H1 (cell line): Measurements from ENCODE around the gene RSPO3. TPM values are rescaled to one million over a fixed set of nuclear protein-coding genes. Genes with fewer than 3 reads are reported as not detected.

ENCODE experiments used
- CTCF ChIA-PET: fragments of 300-600 bp; sonication (Branson Sonifier 250); formaldehyde crosslinking; loops from one replicate; lab custom pipeline; 2021; ENCODE audit not compliant: partially characterized antibody; lab: Charles Lee
- POLR2A ChIA-PET: fragments of 300-600 bp; sonication (Branson Sonifier 250); formaldehyde crosslinking; loops from one replicate; lab custom pipeline; 2021; ENCODE audit warnings: inconsistent platforms; ENCODE audit not compliant: partially characterized antibody; lab: Charles Lee
- DNase-seq, 2 experiments: peaks; one replicate each; pipeline versions ENCODE4 v3.0.0 to v3.0.0-alpha.2; 2010 to 2022; ENCODE audit warnings: low spot score in 2 of 2, low read depth in 1 of 2, mixed read lengths in 1 of 2
- FAIRE-seq: peaks from 2 replicates; lab custom pipeline; 2011; peaks lifted over from hg19 to GRCh38; lab: Jason Lieb, UNC
- H2AFZ ChIP-seq: 2 replicates; pipeline ENCODE4 v1.8.1; 2012; ENCODE audit warnings: low read length, inconsistent platforms
- H2AK5ac ChIP-seq: 2 replicates; pipeline ENCODE4 v1.6.1; 2013; ENCODE audit warnings: low read depth, low read length
- H2BK120ac ChIP-seq: replicated peaks from 2 replicates; pipeline ENCODE3; 2013; ENCODE audit warnings: low read depth, low read length, inconsistent platforms
- H2BK12ac ChIP-seq: 2 replicates; pipeline ENCODE4 v1.6.1; 2013; ENCODE audit warnings: low read depth, low read length
- H2BK15ac ChIP-seq: 2 replicates; pipeline ENCODE4 v1.6.1; 2013; ENCODE audit warnings: low read length
- H2BK20ac ChIP-seq: 2 replicates; pipeline ENCODE4 v1.6.1; 2013; ENCODE audit warnings: low read length
- H2BK5ac ChIP-seq: 2 replicates; pipeline ENCODE4 v1.6.1; 2013; ENCODE audit warnings: low read depth, low read length
- H3K14ac ChIP-seq: 2 replicates; pipeline ENCODE4 v1.6.1; 2013; ENCODE audit warnings: inconsistent platforms; ENCODE audit not compliant: insufficient read length
- H3K18ac ChIP-seq: 2 replicates; pipeline ENCODE4 v1.6.1; 2013; ENCODE audit warnings: low read length; ENCODE audit errors: extremely low read depth
- H3K23ac ChIP-seq: 2 replicates; pipeline ENCODE4 v1.6.1; 2013; ENCODE audit warnings: inconsistent platforms; ENCODE audit not compliant: insufficient read length
- H3K23me2 ChIP-seq: 2 replicates; pipeline ENCODE4 v1.6.1; 2013; ENCODE audit warnings: low read depth, low read length
- H3K27ac ChIP-seq: 2 replicates; pipeline ENCODE4 v1.6.1; 2011; ENCODE audit warnings: low read depth, low read length, inconsistent platforms
- H3K27me3 ChIP-seq, 4 experiments: replicated peaks in 1 of 4; 1 replicate in 1 of 4; 2 replicates in 3 of 4; pipeline versions ENCODE4 v1.6.1 to v1.8.1; 2011 to 2013; ENCODE audit warnings: low read length in 3 of 4, mild to moderate bottlenecking in 3 of 4, inconsistent platforms in 2 of 4, mixed read lengths in 2 of 4, moderate library complexity in 1 of 4; ENCODE audit not compliant: control insufficient read depth in 3 of 4, insufficient read depth in 3 of 4; ENCODE audit errors: extremely low read depth in 1 of 4
- H3K36me3 ChIP-seq, 4 experiments: 2 replicates each; pipeline versions ENCODE4 v1.6.1 to v1.8.1; 2011 to 2013; ENCODE audit warnings: mild to moderate bottlenecking in 4 of 4, low read length in 3 of 4, moderate library complexity in 2 of 4, control low read depth in 1 of 4, inconsistent platforms in 1 of 4; ENCODE audit not compliant: insufficient read depth in 4 of 4, control insufficient read depth in 2 of 4
- H3K4ac ChIP-seq: replicated peaks from 2 replicates; pipeline ENCODE3; 2013; ENCODE audit warnings: low read length, low read depth, mixed read lengths, inconsistent platforms; ENCODE audit not compliant: insufficient read length
- H3K4me1 ChIP-seq, 4 experiments: replicated peaks in 1 of 4; 1 replicate in 1 of 4; 2 replicates in 3 of 4; pipeline versions ENCODE4 v1.6.1 to v1.8.1; 2011 to 2013; ENCODE audit warnings: low read length in 3 of 4, inconsistent platforms in 2 of 4, mixed read lengths in 1 of 4; ENCODE audit not compliant: insufficient read depth in 4 of 4, control insufficient read depth in 3 of 4
- H3K4me2 ChIP-seq, 2 experiments: 2 replicates each; pipeline versions ENCODE4 v1.6.1 to v1.8.1; 2011 to 2013; ENCODE audit warnings: low read depth in 2 of 2, low read length in 2 of 2, control low read depth in 1 of 2, inconsistent platforms in 1 of 2, mild to moderate bottlenecking in 1 of 2; ENCODE audit not compliant: insufficient read depth in 1 of 2
- H3K4me3 ChIP-seq, 4 experiments: fragments of 200-600, 300-600 bp in 1 of 4; sonication (generic), shearing (Covaris generic), sonication (Bioruptor Twin) in 1 of 4; 2 replicates each; pipeline versions ENCODE4 v1.5.1 to v1.8.1; 2011 to 2016; ENCODE audit warnings: low read length in 4 of 4, low read depth in 3 of 4, control low read depth in 2 of 4, inconsistent platforms in 2 of 4, mild to moderate bottlenecking in 2 of 4, mixed read lengths in 1 of 4, moderate library complexity in 1 of 4; ENCODE audit not compliant: insufficient read depth in 2 of 4; ENCODE audit errors: extremely low read depth in 1 of 4
- H3K56ac ChIP-seq: replicated peaks from 2 replicates; pipeline ENCODE3; 2013; ENCODE audit warnings: low read depth, mild to moderate bottlenecking, mixed read lengths, low read length, inconsistent platforms; ENCODE audit not compliant: insufficient read length
- H3K79me1 ChIP-seq: 2 replicates; pipeline ENCODE4 v1.6.1; 2013; ENCODE audit warnings: low read depth, low read length, control low read depth
- H3K79me2 ChIP-seq, 2 experiments: 2 replicates each; pipeline versions ENCODE4 v1.6.1 to v1.8.1; 2012 to 2013; ENCODE audit warnings: low read length in 2 of 2, mild to moderate bottlenecking in 2 of 2, inconsistent platforms in 1 of 2; ENCODE audit not compliant: insufficient read depth in 2 of 2, control insufficient read depth in 1 of 2
- H3K9ac ChIP-seq, 4 experiments: replicated peaks in 1 of 4; 1 replicate in 1 of 4; 2 replicates in 3 of 4; pipeline versions ENCODE4 v1.6.1 to v1.8.1; 2011 to 2013; ENCODE audit warnings: low read depth in 3 of 4, low read length in 3 of 4, control low read depth in 2 of 4, mild to moderate bottlenecking in 2 of 4, moderate library complexity in 2 of 4, inconsistent platforms in 1 of 4; ENCODE audit errors: extremely low read depth in 1 of 4
- H3K9me3 ChIP-seq, 2 experiments: 2 replicates each; pipeline versions ENCODE4 v1.6.1 to v1.8.1; 2012 to 2013; ENCODE audit warnings: mild to moderate bottlenecking in 2 of 2, moderate library complexity in 2 of 2, control low read depth in 1 of 2, inconsistent platforms in 1 of 2, low read depth in 1 of 2, low read length in 1 of 2, mixed read lengths in 1 of 2; ENCODE audit not compliant: insufficient read depth in 2 of 2
- H4K20me1 ChIP-seq, 2 experiments: replicated peaks in 1 of 2; 2 replicates each; pipeline versions ENCODE3 to v1.8.1; 2011 to 2013; ENCODE audit warnings: inconsistent platforms in 2 of 2, low read length in 2 of 2, mild to moderate bottlenecking in 1 of 2; ENCODE audit not compliant: insufficient read depth in 2 of 2, control insufficient read depth in 1 of 2
- H4K5ac ChIP-seq: 2 replicates; pipeline ENCODE4 v1.6.1; 2013; ENCODE audit warnings: low read length, low read depth, mixed read lengths, inconsistent platforms; ENCODE audit not compliant: insufficient read length
- H4K8ac ChIP-seq: 2 replicates; pipeline ENCODE4 v1.8.0; 2013; ENCODE audit warnings: mild to moderate bottlenecking, moderate library complexity, low read length, inconsistent platforms; ENCODE audit not compliant: insufficient read depth; ENCODE audit errors: extremely low read depth
- H4K91ac ChIP-seq: replicated peaks from 2 replicates; pipeline ENCODE3; 2013; ENCODE audit warnings: low read length, mixed read lengths, inconsistent platforms; ENCODE audit not compliant: insufficient read length
- ASH2L ChIP-seq: fragments of 200-600, 300-600 bp; sonication (generic); IDR thresholded peaks from one replicate; pipeline ENCODE4 v1.7.1; 2017; ENCODE audit warnings: low read length
- BACH1 ChIP-seq: IDR thresholded peaks from 2 replicates; pipeline ENCODE4 v1.6.1; 2012; ENCODE audit warnings: low read length, improper control_type of control experiment
- CEBPB ChIP-seq: IDR thresholded peaks from 2 replicates; pipeline ENCODE4 v1.6.1; 2012; ENCODE audit warnings: low read depth, low read length
- E2F6 ChIP-seq: IDR thresholded peaks from 2 replicates; pipeline ENCODE4 v1.6.1; 2012; ENCODE audit warnings: inconsistent platforms
- EGR1 ChIP-seq: IDR thresholded peaks from 2 replicates; pipeline ENCODE4 v1.6.1; 2011; ENCODE audit warnings: low read depth, low read length, borderline replicate concordance
- FOSL1 ChIP-seq: IDR thresholded peaks from 2 replicates; pipeline ENCODE4 v1.6.1; 2011; ENCODE audit warnings: mild to moderate bottlenecking, low read depth, low read length, moderate library complexity; ENCODE audit not compliant: insufficient read depth
- HDAC2 ChIP-seq, 2 experiments: fragments of 300-600 bp in 1 of 2; sonication (generic) in 1 of 2; IDR thresholded peaks; 2 replicates each; pipeline ENCODE4 v1.6.1; 2011 to 2012; ENCODE audit warnings: low read depth in 2 of 2, low read length in 2 of 2, mild to moderate bottlenecking in 2 of 2, moderate library complexity in 2 of 2, borderline replicate concordance in 1 of 2, inconsistent platforms in 1 of 2
- JUN ChIP-seq: IDR thresholded peaks from 2 replicates; pipeline ENCODE4 v1.6.1; 2011; ENCODE audit warnings: low read depth, mild to moderate bottlenecking, improper control_type of control experiment, low read length
- NANOG ChIP-seq: IDR thresholded peaks from 2 replicates; pipeline ENCODE4 v1.6.1; 2011; ENCODE audit warnings: low read length, low read depth, mild to moderate bottlenecking, inconsistent platforms; ENCODE audit not compliant: insufficient read depth, poor library complexity, severe bottlenecking
- PHF8 ChIP-seq: fragments of 200-600 bp; sonication (generic); conservative IDR thresholded peaks from 2 replicates; pipeline ENCODE4 v1.7.1; 2012; ENCODE audit warnings: low read depth, mild to moderate bottlenecking, inconsistent platforms, low read length, moderate library complexity
- SP1 ChIP-seq: IDR thresholded peaks from 2 replicates; pipeline ENCODE4 v1.6.1; 2011; ENCODE audit warnings: low read depth, low read length
- SUZ12 ChIP-seq: fragments of 200-600 bp; sonication (generic); IDR thresholded peaks from 2 replicates; pipeline ENCODE4 v1.6.1; 2012; ENCODE audit warnings: mild to moderate bottlenecking, inconsistent platforms, low read length, moderate library complexity, mixed read lengths
- YY1 ChIP-seq: IDR thresholded peaks from 2 replicates; pipeline ENCODE4 v1.6.1; 2011; ENCODE audit warnings: low read depth, mild to moderate bottlenecking, low read length
- ZNF274 ChIP-seq: IDR thresholded peaks from 2 replicates; pipeline ENCODE4 v1.7.0; 2012; ENCODE audit warnings: low read length, borderline replicate concordance; ENCODE audit errors: extremely low read depth
- whole genome bisulfite sequencing, 2 experiments: shearing (Covaris generic) in 1 of 2; methylation state at CpG; one replicate each; pipeline versions ENCODE4 v1.1.6 to v1.1.7; 2013 to 2015; ENCODE audit warnings: low lambda C conversion rate in 2 of 2, mixed read lengths in 2 of 2, inconsistent platforms in 1 of 2, low coverage in 1 of 2, missing lambda C conversion rate in 1 of 2; ENCODE audit not compliant: insufficient replicate concordance in 2 of 2, insufficient coverage in 1 of 2, insufficient read length in 1 of 2; ENCODE audit errors: extremely low coverage in 1 of 2, missing lambda C conversion rate in 1 of 2; 5-methylcytosine and 5-hydroxymethylcytosine counted together
- polyA plus RNA-seq, 7 experiments: library from polyadenylated mRNA; depleted of rRNA in 3 of 7; stranded (reverse) in 5 of 7; unstranded in 2 of 7; fragments of >200 nt in 5 of 7; fragments of 200-250 nt in 2 of 7; gene quantifications; 1 replicate in 5 of 7; 2 replicates in 1 of 7; 4 replicates in 1 of 7; pipeline versions ENCODE4 v1.2.1 to v1.2.3, GENCODE V29; 2011 to 2013; ENCODE audit warnings: missing spikeins in 2 of 7, mixed read lengths in 2 of 7
- total RNA-seq: library from RNA; stranded (reverse); fragmentation: NEBNext Ultra II Directional; extraction: Animal tissue kit (Norgen Biotek cat#: 25700); gene quantifications from 2 replicates; pipeline ENCODE4 v1.2.1, GENCODE V29; 2021

RSPO3 gene
- total and polyA plus RNA-seq, 2 of the 8 experiments (the other 6 are each of a cell fraction or from before 2014, with no cell fraction given), result not detected

- no peak overlapping the region for H2AK5ac ChIP-seq
- no peak overlapping the region for H3K4ac ChIP-seq
- H3K18ac ChIP-seq, result no peak overlapping the region
- H3K27me3 ChIP-seq, result no peaks in the 10 kb centered on the region
- H3K56ac ChIP-seq, result no peak overlapping the region
- no peak for FAIRE-seq
- ChIA-PET CTCF (interaction anchor here (1.3 to 1.6 kb wide), 2 partner anchors 49 to 52 kb away, joined by 3 to 4 read pairs; no protein-coding TSS in a partner anchor), POLR2A (no interaction called here)
- H3K4me3 ChIP-seq, result no peak overlapping the region
- no peaks in the 10 kb centered on the region for H3K79me2 ChIP-seq
- H2BK12ac ChIP-seq, result no peak overlapping the region
- no peaks in the 10 kb centered on the region for H4K20me1 ChIP-seq
- no peak overlapping the region for H3K23ac ChIP-seq
- H3K4me1 ChIP-seq, result no peaks in the 10 kb centered on the region
- H3K36me3 ChIP-seq, result no peaks in the 10 kb centered on the region
- H3K23me2 ChIP-seq, result no peaks in the 10 kb centered on the region
- H3K79me1 ChIP-seq, result no peaks in the 10 kb centered on the region
- H3K9me3 ChIP-seq, result no peaks in the 10 kb centered on the region
- no peak overlapping the region for H3K4me2 ChIP-seq
- DNase-seq, result no peak
- H3K27ac ChIP-seq, result no peak overlapping the region
- H2BK15ac ChIP-seq, result no peak overlapping the region
- no peak overlapping the region for H2BK120ac ChIP-seq
- no peak overlapping the region for H3K14ac ChIP-seq
- no peak overlapping the region for H2AFZ ChIP-seq
- H3K9ac ChIP-seq, result no peak overlapping the region
- no peak overlapping the region for H2BK5ac ChIP-seq
- WGBS, 2 experiments, result 73% methylated on average over 4 of the region's 4 CpGs; no CpG with 5 or more reads in 1 of the 2 experiments
- no peak overlapping the region for H4K5ac ChIP-seq
- no peak overlapping the region for H2BK20ac ChIP-seq
- no peak overlapping the region for H4K8ac ChIP-seq
- no peak overlapping the region for H4K91ac ChIP-seq
- no peak for TF ChIP-seq SUZ12
- no peak for TF ChIP-seq HDAC2 (IDR thresholded peaks at IDR 0.05; ENCODE audit: borderline replicate concordance in 1 of 2, low read depth in 2 of 2, low read length in 2 of 2)
- no peak for TF ChIP-seq JUN
- TF ChIP-seq NANOG, result no peak
- no peak for TF ChIP-seq ZNF274
- no peak for TF ChIP-seq YY1
- no peak for TF ChIP-seq SP1
- no peak for TF ChIP-seq BACH1
- TF ChIP-seq PHF8, result no peak
- TF ChIP-seq CEBPB, result no peak
- TF ChIP-seq E2F6, result no peak
- TF ChIP-seq FOSL1, result no peak
- no peak for TF ChIP-seq ASH2L
- no peak for TF ChIP-seq EGR1
Measured at GRCh38 chr6:127136786-127137185, 18.3 kb downstream of the RSPO3 start.
